Endothelial cell of umbilical vein (primary cell): ENCODE measurements around the gene PRKAR1B. TPM values are rescaled to one million over a fixed set of nuclear protein-coding genes. Genes with fewer than 3 reads are reported as not detected.

ENCODE experiments used
- BruUV-seq: library from RNA; stranded (reverse); fragments of 400-500 nt; replicated peaks from 2 replicates; lab custom pipeline; 2021; lab: Mats Ljungman, UMichigan
- CTCF ChIA-PET: fragments of 300-600, 350-600 bp; sonication (Branson Sonifier 250); formaldehyde crosslinking; loops from one replicate; lab custom pipeline; 2021; ENCODE audit warnings: antibody characterized with exemption, inconsistent platforms; lab: Charles Lee
- POLR2A ChIA-PET: fragments of 300-600, 350-600 bp; sonication (Branson Sonifier 250); formaldehyde crosslinking; loops from one replicate; lab custom pipeline; 2021; ENCODE audit warnings: antibody characterized with exemption, inconsistent platforms; lab: Charles Lee
- DNase-seq: peaks from one replicate; pipeline ENCODE4 v3.0.0-alpha.2; 2011; ENCODE audit warnings: low read depth, low spot score
- FAIRE-seq: peaks from 2 replicates; lab custom pipeline; 2011; peaks lifted over from hg19 to GRCh38; lab: Jason Lieb, UNC
- H2AFZ ChIP-seq: 2 replicates; pipeline ENCODE4 v1.6.0; 2012; ENCODE audit warnings: low read depth, low read length, control low read depth, inconsistent platforms
- H3K27ac ChIP-seq: 2 replicates; pipeline ENCODE4 v1.5.1; 2011; ENCODE audit warnings: low read depth, mild to moderate bottlenecking, control low read depth, low read length, moderate library complexity; ENCODE audit not compliant: insufficient read depth
- H3K27me3 ChIP-seq, 2 experiments: 2 replicates each; pipeline versions ENCODE4 v1.6.0 to v1.6.1; 2011; ENCODE audit warnings: low read length in 2 of 2, mixed read lengths in 1 of 2; ENCODE audit not compliant: control insufficient read depth in 2 of 2, insufficient read depth in 2 of 2
- H3K36me3 ChIP-seq, 2 experiments: 2 replicates in 1 of 2; 3 replicates in 1 of 2; pipeline ENCODE4 v1.5.1; 2011; ENCODE audit warnings: low read length in 2 of 2, mild to moderate bottlenecking in 1 of 2, moderate library complexity in 1 of 2; ENCODE audit not compliant: control insufficient read depth in 2 of 2, insufficient read depth in 2 of 2; ENCODE audit errors: extremely low read depth in 1 of 2
- H3K4me1 ChIP-seq: 3 replicates; pipeline ENCODE4 v1.5.1; 2011; ENCODE audit warnings: mild to moderate bottlenecking, low read length; ENCODE audit not compliant: control insufficient read depth, insufficient read depth; ENCODE audit errors: extremely low read depth
- H3K4me2 ChIP-seq: 2 replicates; pipeline ENCODE4 v1.6.1; 2011; ENCODE audit warnings: low read length, control low read depth, mixed read lengths; ENCODE audit not compliant: insufficient read depth
- H3K4me3 ChIP-seq, 3 experiments: fragments of 200-600 bp in 1 of 3; sonication (generic), shearing (Covaris generic) in 1 of 3; replicated peaks in 1 of 3; 2 replicates each; pipeline ENCODE4 v1.5.1; 2011 to 2016; ENCODE audit warnings: control low read depth in 3 of 3, low read length in 3 of 3, mild to moderate bottlenecking in 2 of 3, inconsistent platforms in 1 of 3, low read depth in 1 of 3, moderate library complexity in 1 of 3; ENCODE audit not compliant: insufficient read depth in 1 of 3
- H3K79me2 ChIP-seq: 2 replicates; pipeline ENCODE4 v1.6.0; 2012; ENCODE audit warnings: low read length, inconsistent platforms; ENCODE audit not compliant: control insufficient read depth, insufficient read depth
- H3K9ac ChIP-seq: replicated peaks from 2 replicates; pipeline ENCODE3; 2011; ENCODE audit warnings: low read length, control low read depth; ENCODE audit not compliant: insufficient read depth; ENCODE audit errors: extremely low read depth
- H3K9me1 ChIP-seq: replicated peaks from 3 replicates; pipeline ENCODE4 v1.6.0; 2011; ENCODE audit warnings: mild to moderate bottlenecking, low read length; ENCODE audit not compliant: control insufficient read depth, insufficient read depth; ENCODE audit errors: extremely low read depth
- H3K9me3 ChIP-seq: replicated peaks from 2 replicates; pipeline ENCODE4 v1.5.1; 2012; ENCODE audit warnings: low read length, inconsistent platforms; ENCODE audit not compliant: control insufficient read depth, insufficient read depth
- H4K20me1 ChIP-seq: replicated peaks from 2 replicates; pipeline ENCODE3; 2011; ENCODE audit warnings: mild to moderate bottlenecking, low read length; ENCODE audit not compliant: control insufficient read depth, insufficient read depth; ENCODE audit errors: extremely low read depth
- CTCF ChIP-seq, 2 donors: IDR thresholded peaks; 1 replicate in 1 of 2; 2 replicates in 1 of 2; pipeline ENCODE4 v1.5.1; 2011; ENCODE audit warnings: low read length in 2 of 2, mild to moderate bottlenecking in 2 of 2, moderate library complexity in 2 of 2, control low read depth in 1 of 2, inconsistent platforms in 1 of 2, low read depth in 1 of 2; ENCODE audit not compliant: insufficient read depth in 1 of 2; ENCODE audit errors: extremely low read depth in 1 of 2
- EZH2 ChIP-seq: IDR thresholded peaks from 2 replicates; pipeline ENCODE4 v1.6.1; 2012; ENCODE audit warnings: borderline replicate concordance, low read depth, mild to moderate bottlenecking, moderate library complexity, low read length, inconsistent platforms; ENCODE audit not compliant: severe bottlenecking
- FOS ChIP-seq: IDR thresholded peaks from 2 replicates; pipeline ENCODE4 v1.6.1; 2011; ENCODE audit warnings: mild to moderate bottlenecking, low read length, moderate library complexity, borderline replicate concordance; ENCODE audit not compliant: insufficient read depth
- GATA2 ChIP-seq: IDR thresholded peaks from 2 replicates; pipeline ENCODE4 v1.7.0; 2011; ENCODE audit warnings: low read depth, mild to moderate bottlenecking, moderate library complexity, mixed read lengths, low read length; ENCODE audit not compliant: insufficient read length, insufficient read depth
- JUN ChIP-seq: IDR thresholded peaks from 2 replicates; pipeline ENCODE4 v1.6.1; 2011; ENCODE audit warnings: borderline replicate concordance, low read depth; ENCODE audit not compliant: insufficient read length, insufficient read depth
- MAX ChIP-seq: IDR thresholded peaks from 2 replicates; pipeline ENCODE4 v1.6.1; 2011; ENCODE audit not compliant: insufficient read depth, insufficient read length
- MYC ChIP-seq: IDR thresholded peaks from one replicate; pipeline ENCODE4 v1.6.1; 2011; ENCODE audit warnings: mild to moderate bottlenecking, low read depth, low read length
- POLR2A ChIP-seq: IDR thresholded peaks from 2 replicates; pipeline ENCODE4 v1.6.1; 2012; ENCODE audit warnings: low read depth, mild to moderate bottlenecking, control low read depth, low read length
- POLR2AphosphoS5 ChIP-seq: IDR thresholded peaks from 2 replicates; pipeline ENCODE4 v1.6.1; 2012; ENCODE audit warnings: low read depth, mild to moderate bottlenecking, control low read depth, low read length, moderate library complexity; ENCODE audit not compliant: insufficient read depth
- dilution Hi-C: fragments of 300-500 bp; cut with MboI; formaldehyde crosslinking; loops from one replicate; pipeline ENCODE4 v1.15.0; 2019; ENCODE audit warnings: low sequenced_read_pairs; ENCODE audit not compliant: extremely low pct_ligation_motif_present
- intact Hi-C: fragments of 100-400 bp; cut with micrococcal nuclease; formaldehyde crosslinking; loops from one replicate; pipeline ENCODE4 v1.10.0; 2022
- polyA plus RNA-seq, 4 experiments: library from polyadenylated mRNA; depleted of rRNA in 3 of 4; stranded (reverse) in 3 of 4; unstranded in 1 of 4; fragments of >200 nt; gene quantifications; 2 replicates each; pipeline versions ENCODE4 v1.2.1 to v1.2.3, GENCODE V29; 2011 to 2012; ENCODE audit warnings: missing spikeins in 1 of 4
- total RNA-seq: library from RNA; stranded (reverse); gene quantifications from 2 replicates; pipeline ENCODE4 v1.2.3, GENCODE V29; 2021

Gene PRKAR1B
- total and polyA plus RNA-seq, 2 donors (not counting 3 experiments of a cell fraction or from before 2014, with no cell fraction given): 15.4 to 29.2 TPM

- H3K9ac ChIP-seq: no peak overlapping the region
- BruUV-seq: no TSS peak
- no peak overlapping the region for H2AFZ ChIP-seq
- no peak for DNase-seq
- TF ChIP-seq FOS (no peak), EZH2 (no peak), POLR2A (no peak), MYC (no peak), MAX (no peak), POLR2AphosphoS5 (no peak), CTCF (IDR thresholded peaks at IDR 0.05; ENCODE audit: extremely low read depth in 1 of 2, insufficient read depth in 1 of 2, low read depth in 1 of 2, low read length in 2 of 2) (no peak), GATA2 (no peak), JUN (no peak)
- no peak for FAIRE-seq
- H3K4me1 ChIP-seq: no peaks in the 10 kb centered on the region
- intact Hi-C loops (no loop called here), dilution Hi-C loops (no loop called here)
- ChIA-PET POLR2A (no interaction called here), CTCF (no interaction called here)
- H3K79me2 ChIP-seq: no peaks in the 10 kb centered on the region
- H3K4me2 ChIP-seq: no peak overlapping the region
- no peaks in the 10 kb centered on the region for H4K20me1 ChIP-seq
- H3K27ac ChIP-seq: no peak overlapping the region
- no peaks in the 10 kb centered on the region for H3K9me3 ChIP-seq
- H3K9me1 ChIP-seq: no peaks in the 10 kb centered on the region
- H3K4me3 ChIP-seq: no peak overlapping the region
- H3K27me3 ChIP-seq: no peaks in the 10 kb centered on the region
- no peaks in the 10 kb centered on the region for H3K36me3 ChIP-seq
Measured at GRCh38 chr7:570801-571070, 156.3 kb downstream of the PRKAR1B start.
